Measurements from ENCODE around the gene HLA-E.
"Not testable (repeated sequence)": the region's sequence is repeated elsewhere in the genome, so short reads cannot be mapped to it uniquely, and the experiment has no call there.

HLA-E gene

GRCh38 chr6:30480536-30481156 is 8.7 kb upstream of the HLA-E start:
- no peak for DNase-seq (ENCODE audit: low read depth in 2 of 2)

- no peak for DNase-seq (ENCODE audit: low read depth in 2 of 2)
Observed at GRCh38 chr6:30481211-30481964, 7.9 kb upstream of the HLA-E start.

GRCh38 chr6:30481965-30482644 is 7.2 kb upstream of the HLA-E start:
- peak; percentile 63 to 73 for DNase-seq (ENCODE audit: low read depth in 2 of 2)

- DNase-seq (ENCODE audit: low read depth in 2 of 2) = no peak
Observed at GRCh38 chr6:30483677-30484279, 5.5 kb upstream of the HLA-E start.

GRCh38 chr6:30485236-30485635 is 4.1 kb upstream of the HLA-E start:
- DNase-seq (ENCODE audit: low read depth in 2 of 2) = no peak

- DNase-seq (ENCODE audit: low read depth in 2 of 2) = no peak
Observed at GRCh38 chr6:30487926-30488325, 1.4 kb upstream of the HLA-E start.

GRCh38 chr6:30488697-30489080 is 620 bp upstream of the HLA-E start:
- not testable (repeated sequence) for DNase-seq (ENCODE audit: low read depth in 2 of 2)

- DNase-seq (ENCODE audit: low read depth in 2 of 2) = peak; percentile 74 to 80
Observed at GRCh38 chr6:30490026-30490876, 942 bp downstream of the HLA-E start.

- not testable (repeated sequence) for DNase-seq (ENCODE audit: low read depth in 2 of 2)
Observed at GRCh38 chr6:30491291-30491953, 2.1 kb downstream of the HLA-E start.

- no peak for DNase-seq (ENCODE audit: low read depth in 2 of 2)
Observed at GRCh38 chr6:30491991-30492952, 3.0 kb downstream of the HLA-E start.

- no peak for DNase-seq (ENCODE audit: low read depth in 2 of 2)
Observed at GRCh38 chr6:30493643-30494250, 4.4 kb downstream of the HLA-E start.

- DNase-seq (ENCODE audit: low read depth in 2 of 2) = no peak
Observed at GRCh38 chr6:30494291-30494861, 5.1 kb downstream of the HLA-E start.

GRCh38 chr6:30495060-30495459 is 5.8 kb downstream of the HLA-E start:
- not testable (repeated sequence) for DNase-seq (ENCODE audit: low read depth in 2 of 2)

GRCh38 chr6:30495993-30496392 is 6.7 kb downstream of the HLA-E start:
- no peak for DNase-seq (ENCODE audit: low read depth in 2 of 2)

- DNase-seq (ENCODE audit: low read depth in 2 of 2) = not testable (repeated sequence)
Observed at GRCh38 chr6:30497261-30497599, 7.9 kb downstream of the HLA-E start.

- DNase-seq (ENCODE audit: low read depth in 2 of 2) = no peak
Observed at GRCh38 chr6:30497714-30498113, 8.4 kb downstream of the HLA-E start.

GRCh38 chr6:30498705-30499104 is 9.4 kb downstream of the HLA-E start:
- DNase-seq (ENCODE audit: low read depth in 2 of 2) = not testable (repeated sequence)

GRCh38 chr6:30500421-30501355 is 11.4 kb downstream of the HLA-E start:
- DNase-seq (ENCODE audit: low read depth in 2 of 2) = no peak
